ENCODE measurements around the gene DPF3. TPM values are rescaled to one million over a fixed set of nuclear protein-coding genes. Genes with fewer than 3 reads are reported as not detected.

The DPF3 gene
- total RNA-seq, 1 donor from 2014 or later, result 2.7 TPM

GRCh38 chr14:72845683-72846082 lies 48.2 kb downstream of the DPF3 start:
- intact Hi-C loops (cut with micrococcal nuclease), result no loop called here

DNA sequence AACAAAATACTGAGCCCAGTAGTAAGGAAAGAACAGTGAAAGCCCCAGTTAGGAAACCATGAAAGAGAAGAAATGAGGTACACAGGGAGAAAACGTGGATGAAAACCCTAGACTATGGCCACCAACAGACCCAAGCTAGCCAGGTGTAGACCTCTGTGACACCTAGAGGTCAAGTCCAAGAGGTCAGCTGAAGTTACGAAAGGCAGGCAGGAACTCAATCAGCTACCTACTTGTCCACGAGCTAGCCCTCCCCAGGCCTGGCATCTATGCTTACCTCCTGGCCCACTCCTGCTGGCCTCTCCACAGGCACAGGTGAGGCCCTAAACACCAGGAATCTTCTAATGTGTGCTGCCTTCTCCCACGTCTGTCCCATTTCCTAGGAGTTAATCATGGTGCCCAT lies 48.7 kb downstream of the DPF3 start:
- intact Hi-C loops (cut with micrococcal nuclease), result no loop called here

DNA sequence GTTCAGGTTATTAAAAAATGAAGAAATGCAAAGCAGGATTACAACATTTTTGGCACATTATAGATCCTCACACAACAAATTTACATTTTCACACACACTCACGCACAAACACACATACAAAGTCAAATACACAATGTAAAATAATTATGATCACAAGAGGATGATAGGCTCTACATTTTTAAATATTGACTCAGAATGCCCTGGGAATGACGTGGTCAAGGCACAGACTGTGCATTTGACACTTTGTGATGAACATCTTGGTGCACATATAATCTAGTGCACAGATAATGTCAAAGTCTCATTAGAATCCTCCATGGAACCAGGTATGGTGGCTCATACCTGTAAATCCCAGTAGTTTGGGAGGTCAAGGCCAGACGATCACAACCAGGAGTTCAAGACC lies 49.4 kb downstream of the DPF3 start:
- intact Hi-C loops (cut with micrococcal nuclease), result no loop called here

GRCh38 chr14:72839753-72840607 lies 53.9 kb downstream of the DPF3 start:
- intact Hi-C loops (cut with micrococcal nuclease), result no loop called here

DNA sequence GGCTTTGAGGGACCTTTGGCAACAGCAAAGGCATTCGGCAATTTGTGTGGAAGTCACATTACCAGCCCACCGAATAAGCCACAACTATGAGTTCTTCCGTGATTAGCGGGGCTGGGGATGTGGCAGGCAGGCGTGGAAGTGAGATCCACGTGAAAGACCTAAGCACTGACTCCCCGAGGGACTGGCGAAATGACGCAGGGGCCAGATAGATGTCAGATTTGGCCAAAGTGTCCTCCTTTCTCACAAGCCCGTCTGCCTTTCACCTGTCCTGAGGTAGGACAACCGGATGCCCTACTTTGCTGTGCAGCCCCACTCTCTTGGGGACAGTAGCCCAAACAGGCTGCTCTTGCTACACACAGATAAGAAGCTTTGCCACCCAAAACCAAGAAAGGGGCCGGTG lies 54.5 kb downstream of the DPF3 start:
- intact Hi-C loops (cut with micrococcal nuclease), result no loop called here

GRCh38 chr14:72836085-72836484 lies 57.8 kb downstream of the DPF3 start:
- intact Hi-C loops (cut with micrococcal nuclease), result no loop called here

DNA sequence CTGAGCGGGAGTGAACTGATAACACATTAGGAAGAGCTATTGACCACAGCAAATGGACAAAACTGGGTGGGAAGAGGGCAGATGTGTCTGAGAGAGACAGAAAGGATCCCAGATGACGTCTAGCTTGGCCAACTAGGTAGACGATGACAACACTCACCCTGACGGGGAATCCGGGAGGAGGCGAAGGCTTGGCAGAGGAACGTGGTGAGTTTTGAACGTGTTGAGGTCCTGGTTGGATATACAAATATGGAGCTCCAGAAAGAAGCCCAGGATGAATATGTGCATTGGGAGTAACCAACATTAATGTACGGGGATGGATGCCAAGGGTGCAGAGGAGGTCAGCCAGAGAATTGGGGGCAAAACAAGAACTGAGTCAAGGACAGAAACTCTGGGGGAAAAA lies 60.7 kb downstream of the DPF3 start:
- intact Hi-C loops (cut with micrococcal nuclease), result no loop called here

DNA sequence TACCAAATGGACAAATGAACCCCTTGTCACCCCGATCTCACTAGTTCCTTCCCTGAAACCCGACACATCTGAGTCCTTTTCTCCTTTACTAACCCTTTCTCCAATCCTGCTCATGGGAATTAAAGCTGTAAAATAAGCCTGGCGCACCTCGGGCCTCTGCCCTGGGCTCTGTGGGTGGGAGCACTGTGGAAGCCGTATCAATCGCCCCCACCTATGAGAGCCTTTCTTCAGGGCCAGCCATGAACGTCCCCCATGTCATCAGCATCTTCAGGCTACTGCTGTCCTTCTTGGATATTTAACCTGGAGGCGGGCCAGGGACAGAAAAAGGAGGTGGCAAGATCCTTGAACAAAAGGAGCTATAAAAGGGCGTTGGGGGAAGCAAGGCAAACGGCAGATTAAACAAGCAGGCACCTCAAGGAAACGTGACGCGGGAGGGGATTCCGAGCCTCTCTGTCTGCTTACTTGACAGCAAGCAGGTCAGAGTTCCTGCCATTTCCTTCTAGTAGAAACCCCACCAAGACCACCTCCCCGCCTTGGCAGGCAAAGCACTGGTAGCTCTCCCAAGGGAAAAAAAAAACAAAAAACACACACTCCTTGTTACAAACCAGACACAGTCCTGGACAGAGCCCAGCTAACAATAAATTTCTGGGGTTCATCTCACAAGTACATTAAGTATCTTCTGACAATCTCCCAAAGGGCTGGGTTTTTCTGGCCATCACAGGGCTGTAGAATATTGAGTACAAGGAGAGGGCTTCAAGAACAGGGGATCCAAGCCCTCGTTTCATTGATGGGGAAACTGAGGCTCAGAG lies 62.9 kb downstream of the DPF3 start:
- intact Hi-C loops (cut with micrococcal nuclease), result no loop called here

- intact Hi-C loops (cut with micrococcal nuclease), result no loop called here
These were observed 63.5 kb downstream of the DPF3 start for GRCh38 chr14:72830356-72830755.

DNA sequence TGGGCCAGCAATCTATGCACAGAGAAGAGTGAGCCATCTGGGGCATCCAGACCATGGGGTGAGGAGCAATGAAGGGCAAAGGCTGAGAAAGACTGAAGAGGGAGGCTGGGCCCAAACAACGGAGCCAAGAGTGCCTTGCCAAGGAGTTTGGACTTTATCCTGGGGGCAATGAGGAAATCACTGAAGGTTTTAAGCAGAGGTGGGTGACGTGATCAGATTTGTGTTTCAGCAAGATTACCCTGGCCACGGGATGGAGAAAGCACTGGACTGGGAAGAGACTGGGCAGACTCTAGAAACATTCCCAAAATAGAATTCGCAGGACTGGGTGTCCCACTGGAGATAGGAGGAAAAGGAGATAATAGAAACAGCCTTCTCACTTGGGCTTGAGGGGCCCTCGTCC lies 65.3 kb downstream of the DPF3 start:
- intact Hi-C loops (cut with micrococcal nuclease), result no loop called here

DNA sequence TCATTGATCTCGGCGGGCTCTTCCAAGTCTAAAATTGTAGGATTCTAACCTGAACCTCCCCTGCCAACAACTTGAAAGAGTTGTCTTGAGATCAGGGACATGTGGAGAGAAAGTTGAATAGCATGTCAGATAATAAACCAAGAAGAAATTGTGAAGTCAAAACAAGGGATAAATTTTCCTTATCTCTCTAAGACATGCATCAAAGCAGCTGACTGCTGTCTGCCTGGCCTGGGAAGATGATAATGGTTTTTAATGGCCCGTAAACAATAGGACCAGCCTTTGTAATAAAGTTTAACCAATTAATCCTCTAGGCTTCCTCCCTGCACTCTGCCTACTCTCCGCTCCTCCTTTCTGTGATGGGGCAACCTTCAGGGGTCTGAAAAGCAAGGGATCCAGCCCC lies 67.9 kb downstream of the DPF3 start:
- intact Hi-C loops (cut with micrococcal nuclease), result no loop called here

- intact Hi-C loops (cut with micrococcal nuclease), result no loop called here
These were observed 68.4 kb downstream of the DPF3 start for GRCh38 chr14:72825486-72825885.

GRCh38 chr14:72824051-72824450 lies 69.8 kb downstream of the DPF3 start:
- intact Hi-C loops (cut with micrococcal nuclease), result no loop called here

DNA sequence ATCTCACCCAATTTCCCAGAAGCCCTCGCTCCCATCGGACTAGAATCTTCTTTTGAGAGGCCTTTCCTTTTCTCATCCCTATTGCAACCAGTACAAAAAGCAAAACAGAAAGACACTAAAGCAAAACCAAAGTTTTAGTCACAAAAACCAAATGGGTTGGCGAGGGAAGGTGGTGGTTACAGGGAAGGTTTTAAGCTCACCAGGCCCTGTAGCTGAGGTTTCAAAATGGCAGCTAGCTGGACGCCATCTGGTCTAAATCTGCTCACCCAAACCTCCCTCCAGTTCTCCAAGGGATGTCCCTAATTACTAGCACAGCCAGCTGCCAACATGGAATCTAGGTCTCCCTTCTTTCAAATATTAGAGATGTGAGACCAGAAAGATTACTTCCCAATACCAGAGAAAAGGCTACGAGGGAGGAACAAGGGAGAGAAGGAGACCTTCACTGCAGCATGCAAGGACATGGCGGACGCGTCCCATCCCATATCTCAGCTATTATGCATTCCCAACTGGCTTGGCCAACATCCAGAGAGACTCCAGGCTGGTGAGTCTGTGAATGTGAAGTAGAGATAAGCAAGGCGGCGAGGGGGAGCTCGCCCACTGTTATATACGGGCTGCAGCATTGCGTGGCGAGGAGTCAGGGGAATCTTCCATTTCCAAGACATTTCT lies 70.8 kb downstream of the DPF3 start:
- intact Hi-C loops (cut with micrococcal nuclease), result no loop called here

GRCh38 chr14:72818998-72819397 lies 74.9 kb downstream of the DPF3 start:
- intact Hi-C loops (cut with micrococcal nuclease), result no loop called here

DNA sequence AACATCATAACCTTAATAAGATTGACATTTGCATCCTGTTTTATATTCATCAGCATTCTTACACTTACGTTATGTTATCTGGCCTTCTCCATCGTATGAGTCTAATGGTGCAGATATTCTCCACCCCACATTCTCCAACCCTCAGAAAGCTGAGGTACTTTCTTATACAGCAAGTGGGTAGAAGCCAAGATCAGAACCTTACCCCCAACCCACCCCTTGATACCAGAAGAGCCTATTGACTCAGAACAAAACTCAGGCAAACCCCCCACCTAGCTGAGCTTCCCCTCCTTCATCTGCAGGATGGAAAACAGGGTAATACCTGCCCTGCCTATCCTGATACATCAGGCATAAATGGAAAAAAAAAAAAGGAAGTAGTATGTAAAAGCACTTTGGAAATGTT lies 77.6 kb downstream of the DPF3 start:
- intact Hi-C loops (cut with micrococcal nuclease), result no loop called here

GRCh38 chr14:72815430-72815829 lies 78.5 kb downstream of the DPF3 start:
- intact Hi-C loops (cut with micrococcal nuclease), result no loop called here

- intact Hi-C loops (cut with micrococcal nuclease), result no loop called here
These were observed 81.5 kb downstream of the DPF3 start for GRCh38 chr14:72812292-72812851.

GRCh38 chr14:72810201-72810600 lies 83.7 kb downstream of the DPF3 start:
- intact Hi-C loops (cut with micrococcal nuclease), result no loop called here

DNA sequence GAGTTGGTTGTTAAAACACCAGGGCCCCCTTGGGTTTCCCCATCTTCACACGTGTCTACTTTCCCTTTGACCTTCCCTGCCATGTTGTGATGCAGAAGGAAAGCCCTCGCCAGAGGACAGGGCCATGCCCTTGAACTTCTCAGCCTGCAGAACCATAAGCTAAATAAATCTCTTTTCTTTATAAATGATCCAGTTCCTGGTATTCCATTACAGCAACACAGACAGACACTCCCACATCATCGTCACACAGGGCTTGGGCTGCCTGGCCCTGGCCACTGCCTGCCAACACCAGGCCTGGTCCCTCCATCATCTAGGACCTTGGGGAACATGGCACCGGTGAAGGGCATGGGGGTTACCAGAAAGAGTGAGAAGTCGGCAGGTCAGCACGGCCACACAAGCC lies 84.8 kb downstream of the DPF3 start:
- intact Hi-C loops (cut with micrococcal nuclease), result no loop called here

DNA sequence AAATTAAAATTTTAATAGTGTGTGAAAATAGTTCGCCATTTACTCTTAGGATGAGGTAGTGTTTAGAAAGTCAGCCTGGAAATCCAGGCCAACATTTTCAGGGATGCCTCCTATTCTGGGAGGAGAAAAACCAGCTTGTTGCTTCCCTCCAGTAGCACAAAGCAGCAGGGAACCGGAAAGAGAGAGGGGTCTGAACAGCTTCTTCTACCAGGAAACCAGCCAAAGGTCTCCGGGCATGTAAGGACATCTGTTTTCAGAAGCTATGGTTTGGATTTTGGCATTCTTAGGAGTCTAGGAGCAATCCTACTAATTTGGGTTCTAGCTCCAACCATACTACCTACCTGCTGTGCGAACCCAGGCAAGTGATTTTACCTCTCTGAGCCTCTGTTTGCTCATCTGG lies 85.3 kb downstream of the DPF3 start:
- intact Hi-C loops (cut with micrococcal nuclease), result no loop called here

DNA sequence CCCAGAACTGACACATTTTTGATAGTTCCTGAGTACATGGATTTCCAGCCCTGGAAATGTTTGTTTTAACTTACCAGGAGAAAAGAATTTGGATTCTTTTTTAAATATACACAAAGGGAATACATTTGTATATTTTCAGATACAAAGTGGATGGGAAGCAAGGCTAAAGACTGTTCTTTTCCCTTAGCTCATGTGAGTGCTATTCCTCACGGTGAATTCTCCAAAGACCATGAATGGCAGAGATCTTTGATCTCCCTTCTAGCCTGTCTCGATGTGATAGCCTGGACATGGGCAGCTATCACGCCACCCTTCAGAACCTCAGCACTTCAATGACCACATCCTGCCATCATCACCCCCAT lies 91.3 kb downstream of the DPF3 start:
- intact Hi-C loops (cut with micrococcal nuclease), result no loop called here
